AG09309 (cell line): Measurements from ENCODE around the gene FUNDC1.

Experiments
- DNase-seq: peaks from one replicate; pipeline ENCODE4 v3.0.0-alpha.2; 2010; ENCODE audit warnings: low read depth
- H3K4me3 ChIP-seq: 2 replicates; pipeline ENCODE4 v1.5.1; 2011; ENCODE audit warnings: mild to moderate bottlenecking, low read depth, low read length, moderate library complexity; ENCODE audit not compliant: control insufficient read depth
- TF ChIP-seq, protein P1 (sequence below): IDR thresholded peaks from 2 replicates; pipeline ENCODE4 v1.5.1; 2011; ENCODE audit warnings: mild to moderate bottlenecking, low read depth, low read length, inconsistent platforms; ENCODE audit not compliant: insufficient read depth, control insufficient read depth; ENCODE audit errors: missing control alignments

FUNDC1 gene

GRCh38 chrX:44483965-44484606 is 58.6 kb downstream of the FUNDC1 start:
- DNase-seq: no peak
- no peak overlapping the region for H3K4me3 ChIP-seq
- TF ChIP-seq, protein P1, sequence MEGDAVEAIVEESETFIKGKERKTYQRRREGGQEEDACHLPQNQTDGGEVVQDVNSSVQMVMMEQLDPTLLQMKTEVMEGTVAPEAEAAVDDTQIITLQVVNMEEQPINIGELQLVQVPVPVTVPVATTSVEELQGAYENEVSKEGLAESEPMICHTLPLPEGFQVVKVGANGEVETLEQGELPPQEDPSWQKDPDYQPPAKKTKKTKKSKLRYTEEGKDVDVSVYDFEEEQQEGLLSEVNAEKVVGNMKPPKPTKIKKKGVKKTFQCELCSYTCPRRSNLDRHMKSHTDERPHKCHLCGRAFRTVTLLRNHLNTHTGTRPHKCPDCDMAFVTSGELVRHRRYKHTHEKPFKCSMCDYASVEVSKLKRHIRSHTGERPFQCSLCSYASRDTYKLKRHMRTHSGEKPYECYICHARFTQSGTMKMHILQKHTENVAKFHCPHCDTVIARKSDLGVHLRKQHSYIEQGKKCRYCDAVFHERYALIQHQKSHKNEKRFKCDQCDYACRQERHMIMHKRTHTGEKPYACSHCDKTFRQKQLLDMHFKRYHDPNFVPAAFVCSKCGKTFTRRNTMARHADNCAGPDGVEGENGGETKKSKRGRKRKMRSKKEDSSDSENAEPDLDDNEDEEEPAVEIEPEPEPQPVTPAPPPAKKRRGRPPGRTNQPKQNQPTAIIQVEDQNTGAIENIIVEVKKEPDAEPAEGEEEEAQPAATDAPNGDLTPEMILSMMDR: no peak

GRCh38 chrX:44482575-44482974 is 60.1 kb downstream of the FUNDC1 start:
- TF ChIP-seq, protein P1: no peak
- no peak for DNase-seq
- H3K4me3 ChIP-seq: no peak overlapping the region

DNA sequence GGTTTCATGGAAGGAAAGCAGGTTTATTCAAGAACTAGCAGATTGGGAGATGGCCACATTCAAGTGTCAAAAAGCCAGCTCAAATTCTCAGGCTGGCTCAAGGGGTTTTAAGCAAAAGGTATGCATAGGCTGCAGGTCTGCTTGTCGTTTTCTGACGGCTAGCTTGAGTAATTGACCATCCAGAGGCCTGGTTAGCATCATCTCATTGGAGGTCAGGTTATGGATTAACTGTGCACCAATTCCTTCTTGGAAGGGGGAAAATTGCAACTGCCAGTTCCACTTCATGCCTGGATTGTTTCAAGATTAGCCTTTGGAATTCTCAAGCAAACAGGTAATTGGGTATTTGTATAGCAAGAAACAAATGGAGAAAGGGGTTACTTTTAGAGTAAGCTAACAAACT is 62.1 kb downstream of the FUNDC1 start:
- TF ChIP-seq, protein P1: no peak
- DNase-seq: no peak
- H3K4me3 ChIP-seq: no peak overlapping the region

DNA sequence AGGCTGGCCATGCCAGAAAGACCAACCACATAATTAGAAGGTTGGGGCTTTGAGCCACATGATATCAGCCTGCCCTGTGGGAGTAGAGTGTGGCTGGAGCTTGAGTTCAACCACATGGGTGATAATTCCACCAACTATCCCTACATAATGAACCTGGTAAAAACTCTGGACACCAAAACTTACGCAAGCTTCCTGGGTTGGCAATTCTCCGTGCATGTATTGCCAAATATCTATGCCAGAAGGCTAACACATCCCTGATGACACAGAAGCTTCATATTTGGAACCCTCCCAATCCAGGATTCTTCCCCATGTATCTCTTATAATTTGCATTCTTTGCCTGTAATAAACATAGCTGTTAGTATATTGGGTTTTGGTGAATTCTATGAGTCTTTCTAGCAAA is 68.2 kb downstream of the FUNDC1 start:
- DNase-seq: peak; percentile 46
- no peak overlapping the region for H3K4me3 ChIP-seq
- TF ChIP-seq, protein P1: no peak
